ENCODE results near the gene MAST1. TPM values are rescaled to one million over a fixed set of nuclear protein-coding genes. Genes with fewer than 3 reads are reported as not detected.

MAST1 gene

GRCh38 chr19:12918253-12918652, 79.9 kb downstream of the MAST1 start:
- Histone ChIP-seq H3K4me3 (replicated peaks; ENCODE audit: insufficient read depth, low read length) (no peak overlapping the region), H3K27ac (replicated peaks) (no peak overlapping the region; the same call in 1 of the 2 replicates), H3K27me3 (ENCODE audit: insufficient read depth, poor library complexity, severe bottlenecking) (no peaks in the 10 kb centered on the region)
- no peak for DNase-seq (ENCODE audit: low read depth in 1 of 2, low spot score in 1 of 2)
- TF ChIP-seq REST (IDR thresholded peaks at IDR 0.05; ENCODE audit: insufficient replicate concordance, low read depth) (no peak), SPI1 (IDR thresholded peaks at IDR 0.05; ENCODE audit: borderline replicate concordance, low read depth) (no peak), GABPA (IDR thresholded peaks at IDR 0.05; ENCODE audit: low read depth) (no peak), POLR2AphosphoS5 (IDR thresholded peaks at IDR 0.05; ENCODE audit: low read depth) (no peak)
- TF ChIP-seq, protein P1, sequence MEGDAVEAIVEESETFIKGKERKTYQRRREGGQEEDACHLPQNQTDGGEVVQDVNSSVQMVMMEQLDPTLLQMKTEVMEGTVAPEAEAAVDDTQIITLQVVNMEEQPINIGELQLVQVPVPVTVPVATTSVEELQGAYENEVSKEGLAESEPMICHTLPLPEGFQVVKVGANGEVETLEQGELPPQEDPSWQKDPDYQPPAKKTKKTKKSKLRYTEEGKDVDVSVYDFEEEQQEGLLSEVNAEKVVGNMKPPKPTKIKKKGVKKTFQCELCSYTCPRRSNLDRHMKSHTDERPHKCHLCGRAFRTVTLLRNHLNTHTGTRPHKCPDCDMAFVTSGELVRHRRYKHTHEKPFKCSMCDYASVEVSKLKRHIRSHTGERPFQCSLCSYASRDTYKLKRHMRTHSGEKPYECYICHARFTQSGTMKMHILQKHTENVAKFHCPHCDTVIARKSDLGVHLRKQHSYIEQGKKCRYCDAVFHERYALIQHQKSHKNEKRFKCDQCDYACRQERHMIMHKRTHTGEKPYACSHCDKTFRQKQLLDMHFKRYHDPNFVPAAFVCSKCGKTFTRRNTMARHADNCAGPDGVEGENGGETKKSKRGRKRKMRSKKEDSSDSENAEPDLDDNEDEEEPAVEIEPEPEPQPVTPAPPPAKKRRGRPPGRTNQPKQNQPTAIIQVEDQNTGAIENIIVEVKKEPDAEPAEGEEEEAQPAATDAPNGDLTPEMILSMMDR (IDR thresholded peaks at IDR 0.05; ENCODE audit: insufficient read depth, low read length) = no peak

DNA sequence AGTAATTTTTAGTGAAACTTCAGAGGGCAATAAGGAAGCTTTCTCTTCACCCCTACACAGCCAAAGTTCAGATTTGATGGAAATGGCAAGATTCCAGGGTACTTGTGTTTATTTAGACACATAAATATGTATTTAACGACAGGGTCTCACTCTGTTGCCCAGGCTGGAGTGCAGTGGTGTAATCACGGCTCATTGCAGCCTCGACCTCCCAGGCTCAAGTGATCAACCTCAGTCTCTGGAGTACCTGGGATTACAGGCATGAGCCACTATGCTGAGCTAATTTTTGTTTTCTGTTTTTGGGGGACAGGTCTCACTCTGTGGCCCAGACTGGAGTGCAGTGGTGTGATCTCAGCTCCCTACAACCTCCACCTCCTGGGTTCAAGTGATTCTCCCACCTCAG, 82.7 kb downstream of the MAST1 start:
- TF ChIP-seq GABPA (IDR thresholded peaks at IDR 0.05; ENCODE audit: low read depth) (no peak), POLR2AphosphoS5 (IDR thresholded peaks at IDR 0.05; ENCODE audit: low read depth) (peak; percentile 9; the same call in 1 of the 2 replicates)
- Histone ChIP-seq H3K4me3 (replicated peaks; ENCODE audit: insufficient read depth, low read length) (no peak overlapping the region), H3K27ac (replicated peaks) (peak overlapping the region; percentile 73), H3K27me3 (ENCODE audit: insufficient read depth, poor library complexity, severe bottlenecking) (no peaks in the 10 kb centered on the region)
- DNase-seq (ENCODE audit: low read depth in 1 of 2, low spot score in 1 of 2) = no peak

DNA sequence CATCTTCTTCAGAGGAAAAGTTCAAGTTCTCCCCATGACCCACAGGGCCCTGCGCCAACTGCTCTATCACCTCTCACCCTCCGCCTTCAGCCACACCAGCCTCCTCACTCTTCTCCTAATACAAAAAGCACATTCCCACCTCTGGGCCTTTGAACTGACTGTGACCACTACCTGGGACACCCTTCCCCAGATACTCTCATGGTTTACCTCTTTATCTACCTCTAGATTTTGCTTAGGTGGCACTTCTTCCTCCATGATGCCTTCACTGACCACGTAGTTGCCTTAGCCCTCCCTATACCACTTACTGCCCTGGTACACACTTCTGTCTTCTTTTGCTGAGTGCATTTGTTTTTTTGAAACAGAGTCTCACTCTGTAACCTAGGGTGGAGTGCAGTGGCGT, 84.6 kb downstream of the MAST1 start:
- TF ChIP-seq POLR2AphosphoS5 (IDR thresholded peaks at IDR 0.05; ENCODE audit: low read depth) (0 out of 2 replicates have a peak, but pooled peaks have one; percentile 24), SPI1 (IDR thresholded peaks at IDR 0.05; ENCODE audit: borderline replicate concordance, low read depth) (no peak)
- no peaks in the 10 kb centered on the region for H3K27me3 ChIP-seq (ENCODE audit: insufficient read depth, poor library complexity, severe bottlenecking)
- H3K4me3 ChIP-seq (replicated peaks; ENCODE audit: insufficient read depth, low read length) = no peak overlapping the region
- no peak overlapping the region for H3K27ac ChIP-seq (replicated peaks)
- DNase-seq (ENCODE audit: low read depth in 1 of 2, low spot score in 1 of 2) = no peak

Small RNAs within 50 kb of the gene (microRNA-seq; reads per million reads assigned to microRNA genes)
- gene MIR5695 (not detected), gene MIR6794 (not detected)
